HepG2 (cell line): ENCODE measurements around the gene GOSR1. TPM values are rescaled to one million over a fixed set of nuclear protein-coding genes. Genes with fewer than 3 reads are reported as not detected.

Experiments
- ATAC-seq: fragments of 200-7000 bp; cut with Tn5 transposase; 3 replicates; pipeline ENCODE4 v1.9.1; 2020; ENCODE audit warnings: mild to moderate bottlenecking, moderate library complexity
- BruUV-seq: library from RNA; stranded (reverse); fragments of 400-500 nt; replicated peaks from 2 replicates; lab custom pipeline; 2021; lab: Mats Ljungman, UMichigan
- CTCF ChIA-PET: fragments of 300-600 bp; formaldehyde crosslinking; extraction: SDS; loops from one replicate; lab custom pipeline; 2021; ENCODE audit warnings: low total read pairs, inconsistent platforms, low intra/inter-chr PET ratio; lab: Yijun Ruan, JAX
- POLR2A ChIA-PET: fragments of 350-600 bp; sonication (Branson Sonifier 250); formaldehyde crosslinking; loops from one replicate; lab custom pipeline; 2020; ENCODE audit warnings: antibody characterized with exemption, inconsistent platforms; lab: Yijun Ruan, JAX
- DNase-seq: peaks from one replicate; pipeline ENCODE4 v3.0.0-alpha.2; 2015; ENCODE audit warnings: low spot score
- FAIRE-seq: peaks from 3 replicates; lab custom pipeline; 2011; peaks lifted over from hg19 to GRCh38; lab: Jason Lieb, UNC
- H2AFZ ChIP-seq: one replicate; pipeline ENCODE4 v1.6.1; 2011; ENCODE audit warnings: low read length, inconsistent platforms
- H3K27ac ChIP-seq: fragments of 300-600 bp; 3 replicates; pipeline ENCODE4 v1.8.0; 2011; ENCODE audit warnings: mixed run types, mild to moderate bottlenecking, mixed read lengths, low read length, inconsistent platforms; ENCODE audit not compliant: insufficient read depth; ENCODE audit errors: extremely low read length
- H3K27me3 ChIP-seq, 2 experiments: fragments of 200-600 bp in 1 of 2; 2 replicates in 1 of 2; 3 replicates in 1 of 2; pipeline versions ENCODE4 v1.6.0 to v1.8.0; 2011; ENCODE audit warnings: low read length in 2 of 2, mild to moderate bottlenecking in 2 of 2, moderate library complexity in 2 of 2, inconsistent platforms in 1 of 2; ENCODE audit not compliant: insufficient read depth in 2 of 2, control insufficient read depth in 1 of 2
- H3K36me3 ChIP-seq, 2 experiments: fragments of 200-600 bp in 1 of 2; replicated peaks in 1 of 2; 2 replicates in 1 of 2; 3 replicates in 1 of 2; pipeline versions ENCODE4 v1.5.1 to v1.8.0; 2011; ENCODE audit warnings: low read length in 2 of 2, inconsistent platforms in 1 of 2; ENCODE audit not compliant: insufficient read depth in 2 of 2, control insufficient read depth in 1 of 2
- H3K4me1 ChIP-seq: 2 replicates; pipeline ENCODE4 v1.5.1; 2012; ENCODE audit warnings: low read length, inconsistent platforms; ENCODE audit not compliant: insufficient read depth
- H3K4me2 ChIP-seq: 2 replicates; pipeline ENCODE4 v1.6.0; 2011; ENCODE audit warnings: low read depth, low read length, inconsistent platforms
- H3K4me3 ChIP-seq, 3 experiments: fragments of 200-600 bp in 1 of 3; sonication (generic), shearing (Covaris generic) in 1 of 3; replicated peaks in 1 of 3; 2 replicates each; pipeline ENCODE4 v1.5.1; 2011 to 2016; ENCODE audit warnings: low read length in 3 of 3, inconsistent platforms in 2 of 3, low read depth in 2 of 3, mild to moderate bottlenecking in 2 of 3, control low read depth in 1 of 3, mixed read lengths in 1 of 3; ENCODE audit not compliant: insufficient read depth in 1 of 3
- H3K79me2 ChIP-seq: one replicate; pipeline ENCODE4 v1.6.1; 2011; ENCODE audit warnings: low read length, inconsistent platforms; ENCODE audit not compliant: insufficient read depth
- H3K9ac ChIP-seq: 2 replicates; pipeline ENCODE4 v1.6.0; 2011; ENCODE audit warnings: mild to moderate bottlenecking, low read depth, low read length, inconsistent platforms; ENCODE audit not compliant: insufficient read depth
- H3K9me3 ChIP-seq: 2 replicates; pipeline ENCODE4 v1.5.1; 2012; ENCODE audit warnings: mild to moderate bottlenecking, low read length
- H4K20me1 ChIP-seq: 2 replicates; pipeline ENCODE4 v1.6.0; 2011; ENCODE audit warnings: inconsistent platforms, mild to moderate bottlenecking, low read length, moderate library complexity; ENCODE audit not compliant: insufficient read depth
- CENPT ChIP-seq: sonication (generic); formaldehyde crosslinking; IDR thresholded peaks from 2 replicates; pipeline ENCODE4 v1.8.0; 2022; ENCODE audit warnings: low read depth, mild to moderate bottlenecking, moderate library complexity, missing genetic modification reagents
- IRF9 ChIP-seq: sonication (generic); formaldehyde crosslinking; IDR thresholded peaks from 2 replicates; pipeline ENCODE4 v1.8.0; 2022; ENCODE audit warnings: missing genetic modification reagents, mild to moderate bottlenecking, borderline replicate concordance
- PRMT3 ChIP-seq: sonication (generic); formaldehyde crosslinking; IDR thresholded peaks from 2 replicates; pipeline ENCODE4 v1.8.1; 2022; ENCODE audit warnings: low read depth, mild to moderate bottlenecking, moderate library complexity, missing genetic modification reagents, borderline replicate concordance
- RFXAP ChIP-seq: sonication (generic); formaldehyde crosslinking; IDR thresholded peaks from 2 replicates; pipeline ENCODE4 v1.4.0; 2020; ENCODE audit warnings: missing genetic modification reagents, borderline replicate concordance
- SIX4 ChIP-seq: sonication (generic); formaldehyde crosslinking; IDR thresholded peaks from 2 replicates; pipeline ENCODE4 v1.4.0; 2020; ENCODE audit warnings: missing genetic modification reagents
- ZMYM3 ChIP-seq: sonication (generic); formaldehyde crosslinking; IDR thresholded peaks from 2 replicates; pipeline ENCODE4 v1.5.1; 2020; ENCODE audit warnings: mild to moderate bottlenecking, missing genetic modification reagents
- ZNF121 ChIP-seq: sonication (generic); formaldehyde crosslinking; IDR thresholded peaks from 2 replicates; pipeline ENCODE4 v1.5.0; 2020; ENCODE audit warnings: mild to moderate bottlenecking, missing genetic modification reagents
- ZNF3 ChIP-seq: IDR thresholded peaks from 2 replicates; pipeline ENCODE4 v1.7.0; 2017; ENCODE audit warnings: inconsistent platforms
- ZNF30 ChIP-seq: sonication (generic); formaldehyde crosslinking; IDR thresholded peaks from 2 replicates; pipeline ENCODE4 v1.5.0; 2020; ENCODE audit warnings: mild to moderate bottlenecking, missing genetic modification reagents
- ZNF569 ChIP-seq: sonication (generic); formaldehyde crosslinking; IDR thresholded peaks from 2 replicates; pipeline ENCODE4 v1.5.0; 2020; ENCODE audit warnings: mild to moderate bottlenecking, missing genetic modification reagents, moderate library complexity, borderline replicate concordance
- ZNF841 ChIP-seq: sonication (generic); formaldehyde crosslinking; IDR thresholded peaks from 2 replicates; pipeline ENCODE4 v1.8.1; 2023; ENCODE audit warnings: missing genetic modification reagents, borderline replicate concordance
- WGBS: methylation state at CpG from one replicate; pipeline ENCODE4 v1.1.6; 2017; ENCODE audit warnings: low lambda C conversion rate; 5-methylcytosine and 5-hydroxymethylcytosine counted together
- in situ Hi-C: cut with HindIII; loops from 2 replicates; pipeline ENCODE4 v1.10.0; 2017; ENCODE audit warnings: low pct_unique_long_range_greater_than_20kb; ENCODE audit not compliant: extremely low pct_ligation_motif_present
- intact Hi-C: fragments of 100-400 bp; cut with micrococcal nuclease; formaldehyde crosslinking; loops from one replicate; pipeline ENCODE4 v1.10.0; 2022; ENCODE audit not compliant: unreplicated experiment
- polyA plus RNA-seq, 8 experiments: library from polyadenylated mRNA; depleted of rRNA in 3 of 8; stranded (reverse) in 7 of 8; unstranded in 1 of 8; fragments of >200 nt; fragmentation: Illumina TruSeq in 4 of 8; extraction: Trizol in 4 of 8; gene quantifications; 2 replicates each; pipeline versions ENCODE4 v1.2.1 to v1.2.3, GENCODE V29; 2011 to 2016; ENCODE audit warnings: low read depth in 4 of 8, missing spikeins in 1 of 8, mixed read lengths in 1 of 8; ENCODE audit not compliant: insufficient read depth in 1 of 8
- total RNA-seq, 5 experiments: library from RNA; depleted of rRNA; stranded (reverse); fragments of >200 nt; fragmentation: Illumina TruSeq; extraction: Trizol; gene quantifications; 2 replicates each; pipeline ENCODE4 v1.2.3, GENCODE V29; 2016; ENCODE audit warnings: low read depth in 1 of 5

The GOSR1 gene
- total and polyA plus RNA-seq, 2 of the 13 experiments (the other 11 are each of a cell fraction or from before 2014, with no cell fraction given), result 15.8 to 37.0 TPM

GRCh38 chr17:30576326-30576861, 99.2 kb downstream of the GOSR1 start:
- H3K79me2 ChIP-seq, result no peaks in the 10 kb centered on the region
- H4K20me1 ChIP-seq, result no peaks in the 10 kb centered on the region
- in situ Hi-C loops (no loop called here), intact Hi-C loops (no loop called here)
- no peaks in the 10 kb centered on the region for H3K36me3 ChIP-seq
- no peak overlapping the region for H3K9ac ChIP-seq
- no peaks in the 10 kb centered on the region for H3K9me3 ChIP-seq
- no peak overlapping the region for H3K4me3 ChIP-seq
- DNase-seq (no peak), ATAC-seq (no peak; the same call in 2 of the 3 replicates), FAIRE-seq (no peak)
- BruUV-seq, result no TSS peak
- no peak for TF ChIP-seq IRF9 (CRISPR knock-in tag)
- TF ChIP-seq PRMT3 (CRISPR knock-in tag), result no peak
- TF ChIP-seq ZMYM3, result no peak
- no peak for TF ChIP-seq ZNF841 (CRISPR knock-in tag)
- TF ChIP-seq RFXAP, result no peak
- no peak for TF ChIP-seq ZNF121 (CRISPR knock-in tag)
- TF ChIP-seq CENPT, result no peak
- TF ChIP-seq ZNF30 (CRISPR knock-in tag), result no peak
- TF ChIP-seq SIX4 (CRISPR knock-in tag), result no peak
- TF ChIP-seq ZNF569 (CRISPR knock-in tag), result no peak
- no peak for TF ChIP-seq ZNF3 (CRISPR knock-in tag)
- no peak overlapping the region for H3K27ac ChIP-seq
- POLR2A ChIA-PET, result no interaction called here
- H3K27me3 ChIP-seq, result peaks cover 8 to 28% of the 10 kb centered on the region in 2 experiments
- CTCF ChIA-PET, result no interaction called here
- no peak overlapping the region for H3K4me2 ChIP-seq
- 77% methylated on average over 27 of the region's 30 CpGs for WGBS
- peaks cover 14% of the 10 kb centered on the region for H3K4me1 ChIP-seq
- H2AFZ ChIP-seq, result no peak overlapping the region

Other genes with a start within 250 kb of the GOSR1 start
- 5.6 and 7.6 TPM in 2 replicates for gene SLC6A4, start 241.7 kb upstream of the GOSR1 start, total RNA-seq (2016; rRNA removed; fragmentation: Illumina TruSeq; extraction: Trizol)
- gene SLC6A4, start 241.7 kb upstream of the GOSR1 start, polyA plus RNA-seq (2011; rRNA removed), result 20.3 and 21.9 TPM in 2 replicates
- 41.0 and 61.9 TPM in 2 replicates for gene BLMH, start 185.5 kb upstream of the GOSR1 start, total RNA-seq (2016; rRNA removed; fragmentation: Illumina TruSeq; extraction: Trizol)
- gene BLMH, start 185.5 kb upstream of the GOSR1 start, polyA plus RNA-seq (2011; rRNA removed), result 11.1 and 12.1 TPM in 2 replicates
- gene TMIGD1, start 143.4 kb upstream of the GOSR1 start, total RNA-seq (2016; rRNA removed; fragmentation: Illumina TruSeq; extraction: Trizol), result not detected in 2 replicates
- gene TMIGD1, start 143.4 kb upstream of the GOSR1 start, polyA plus RNA-seq (2011; rRNA removed), result not detected in 2 replicates
- 54.3 and 72.3 TPM in 2 replicates for gene CPD, start 98.5 kb upstream of the GOSR1 start, total RNA-seq (2016; rRNA removed; fragmentation: Illumina TruSeq; extraction: Trizol)
- gene CPD, start 98.5 kb upstream of the GOSR1 start, polyA plus RNA-seq (2011; rRNA removed), result 43.2 and 46.1 TPM in 2 replicates